GM12872 (cell line): ENCODE results near the gene DAB2IP.

ENCODE experiments used
- TF ChIP-seq, protein P1 (sequence below): IDR thresholded peaks from 3 replicates; pipeline ENCODE4 v1.5.1; 2011; ENCODE audit warnings: low read depth, mild to moderate bottlenecking, low read length, moderate library complexity; ENCODE audit not compliant: insufficient read depth

The DAB2IP gene

DNA sequence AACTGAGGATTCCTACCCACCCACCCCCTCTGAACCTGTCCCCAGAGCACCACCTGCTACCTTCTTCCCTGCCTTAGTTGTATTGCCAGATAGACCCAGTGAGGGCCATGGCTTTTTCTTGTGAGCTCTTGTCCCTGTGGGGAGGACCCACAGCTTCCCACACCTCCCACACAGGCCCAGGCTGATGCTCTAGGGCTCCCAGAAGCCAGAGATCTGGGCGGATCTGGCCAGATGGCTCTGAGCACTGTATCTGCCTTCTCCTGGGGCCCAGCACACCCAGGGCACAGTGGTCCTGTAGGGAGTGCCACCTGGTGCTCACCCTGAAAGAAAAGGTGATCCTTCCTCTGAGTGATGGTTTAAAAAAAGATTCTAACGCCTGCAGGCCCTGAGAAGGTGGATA, 131.7 kb downstream of the DAB2IP start:
- TF ChIP-seq, protein P1, sequence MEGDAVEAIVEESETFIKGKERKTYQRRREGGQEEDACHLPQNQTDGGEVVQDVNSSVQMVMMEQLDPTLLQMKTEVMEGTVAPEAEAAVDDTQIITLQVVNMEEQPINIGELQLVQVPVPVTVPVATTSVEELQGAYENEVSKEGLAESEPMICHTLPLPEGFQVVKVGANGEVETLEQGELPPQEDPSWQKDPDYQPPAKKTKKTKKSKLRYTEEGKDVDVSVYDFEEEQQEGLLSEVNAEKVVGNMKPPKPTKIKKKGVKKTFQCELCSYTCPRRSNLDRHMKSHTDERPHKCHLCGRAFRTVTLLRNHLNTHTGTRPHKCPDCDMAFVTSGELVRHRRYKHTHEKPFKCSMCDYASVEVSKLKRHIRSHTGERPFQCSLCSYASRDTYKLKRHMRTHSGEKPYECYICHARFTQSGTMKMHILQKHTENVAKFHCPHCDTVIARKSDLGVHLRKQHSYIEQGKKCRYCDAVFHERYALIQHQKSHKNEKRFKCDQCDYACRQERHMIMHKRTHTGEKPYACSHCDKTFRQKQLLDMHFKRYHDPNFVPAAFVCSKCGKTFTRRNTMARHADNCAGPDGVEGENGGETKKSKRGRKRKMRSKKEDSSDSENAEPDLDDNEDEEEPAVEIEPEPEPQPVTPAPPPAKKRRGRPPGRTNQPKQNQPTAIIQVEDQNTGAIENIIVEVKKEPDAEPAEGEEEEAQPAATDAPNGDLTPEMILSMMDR, result no peak

DNA sequence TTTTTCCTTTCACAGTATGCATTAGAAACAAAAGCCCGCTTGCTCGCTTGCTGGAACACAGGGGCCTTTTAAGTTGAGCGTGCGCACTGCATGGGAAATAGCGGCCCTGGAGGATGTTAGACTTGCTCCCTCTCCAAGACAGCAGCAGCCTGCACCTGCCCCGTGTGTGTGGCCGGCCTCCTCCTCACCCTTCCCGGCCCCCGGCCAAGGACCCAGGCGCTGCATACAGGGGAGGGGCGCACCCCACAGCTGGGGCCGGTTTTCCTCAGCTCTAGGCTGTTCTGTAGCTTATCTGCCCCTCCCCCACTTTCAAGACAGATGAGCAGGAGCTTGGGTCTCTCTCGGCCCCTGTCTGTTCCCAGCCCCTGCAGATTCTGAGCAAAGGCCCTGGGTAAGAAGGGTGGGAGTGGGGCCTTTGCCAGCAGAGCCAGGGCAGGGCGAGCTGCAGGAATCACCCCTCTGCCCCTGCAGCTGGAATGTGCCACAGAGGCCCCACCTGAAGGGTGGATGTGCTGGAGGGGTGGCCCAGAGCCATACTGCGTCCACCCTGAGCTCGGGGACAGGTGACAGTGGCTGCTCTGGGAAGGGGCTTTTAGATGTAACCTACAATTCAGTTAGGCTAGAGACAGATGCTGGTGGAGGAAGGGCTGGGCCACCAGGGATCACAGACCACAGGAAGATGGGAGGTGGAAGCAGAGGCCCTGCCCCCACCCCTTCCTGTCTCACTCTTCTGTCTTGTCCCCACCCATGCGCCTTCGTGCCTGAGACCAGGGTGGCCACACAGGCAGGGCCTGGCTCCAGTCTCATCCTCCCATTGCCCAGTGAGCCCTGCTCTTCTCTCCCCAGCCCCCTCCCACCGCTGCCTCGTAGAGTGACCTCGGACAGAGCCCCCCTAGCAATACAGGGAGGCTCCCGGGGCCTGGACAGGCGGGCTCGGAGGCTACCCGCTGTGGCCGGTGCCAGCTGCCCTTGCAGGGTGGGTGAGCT, 132.4 kb downstream of the DAB2IP start:
- TF ChIP-seq, protein P1, result no peak

DNA sequence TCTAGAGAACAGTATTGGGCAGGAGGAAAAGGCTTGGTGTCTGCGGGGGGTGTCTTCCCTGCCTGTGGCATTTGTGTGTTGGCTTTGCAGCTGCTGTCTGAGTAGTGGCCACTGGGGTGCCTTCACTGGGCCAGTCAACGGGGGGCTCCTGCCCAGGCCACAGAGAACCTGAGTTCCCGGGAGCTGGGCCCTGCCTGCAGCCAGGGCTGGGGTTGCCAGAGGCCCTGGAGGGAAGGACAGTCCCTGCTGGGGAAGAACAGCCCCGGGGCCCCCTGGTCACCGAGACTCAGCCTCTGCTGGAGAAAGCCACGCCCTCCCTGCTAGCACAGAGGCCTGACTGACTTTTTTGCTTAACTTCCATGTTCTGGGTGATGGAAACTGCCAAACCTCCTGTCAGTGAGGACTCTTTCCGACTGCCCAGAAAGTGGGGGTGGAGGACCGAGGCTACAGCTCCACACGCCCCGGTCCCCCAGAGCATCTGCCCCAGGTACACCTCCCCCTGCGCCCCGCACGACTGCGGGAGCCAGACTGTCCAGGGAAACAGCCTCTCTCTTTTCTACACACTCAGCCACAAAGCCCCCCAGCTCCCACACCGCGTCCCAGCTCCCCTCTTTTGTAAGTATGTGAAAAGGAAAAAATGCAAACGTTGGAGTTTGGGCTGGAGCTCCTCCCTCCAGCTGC, 133.4 kb downstream of the DAB2IP start:
- TF ChIP-seq, protein P1, result no peak

DNA sequence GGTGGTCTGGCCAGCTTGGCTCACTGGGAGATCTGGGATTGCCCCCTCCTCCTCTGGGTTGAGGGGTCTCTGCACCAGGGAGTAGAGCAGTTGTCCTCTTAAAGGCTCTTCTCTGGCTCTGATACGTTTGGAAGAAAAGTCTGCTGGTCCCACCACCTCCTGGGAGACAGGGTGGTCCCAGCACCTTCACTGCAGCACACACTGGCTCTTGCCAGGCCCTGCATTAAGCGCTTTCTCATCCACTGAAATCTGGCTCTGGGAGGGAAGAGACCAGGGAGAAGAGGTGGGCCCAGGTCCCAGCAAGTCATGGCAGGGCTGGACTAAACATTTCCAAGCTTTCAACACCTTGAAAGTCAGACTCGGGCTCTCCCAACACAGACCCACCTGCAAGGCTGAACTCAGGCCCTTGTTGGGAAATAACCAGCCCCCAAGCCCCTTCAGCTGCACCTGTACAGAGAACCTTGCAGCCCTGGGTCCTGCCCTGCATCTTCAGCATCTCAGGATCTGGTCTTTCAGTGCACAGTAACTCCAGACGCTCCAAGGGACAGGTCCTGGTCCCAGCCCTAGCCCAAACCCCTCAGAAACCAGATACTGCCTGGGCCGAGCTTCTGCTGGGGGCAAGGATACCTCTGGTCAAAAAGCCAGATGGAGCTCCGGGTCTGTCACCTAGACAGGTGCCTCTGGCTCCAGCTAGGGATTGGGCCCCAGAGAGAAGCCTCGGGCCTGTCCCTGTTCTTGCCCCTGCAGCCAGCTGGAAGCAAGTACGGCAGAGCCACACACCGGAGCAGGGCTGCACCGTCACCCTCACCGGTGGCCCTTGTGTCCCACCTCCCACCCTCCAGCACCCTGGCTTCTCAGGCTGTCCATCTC, 134.5 kb downstream of the DAB2IP start:
- TF ChIP-seq, protein P1, result no peak

DNA sequence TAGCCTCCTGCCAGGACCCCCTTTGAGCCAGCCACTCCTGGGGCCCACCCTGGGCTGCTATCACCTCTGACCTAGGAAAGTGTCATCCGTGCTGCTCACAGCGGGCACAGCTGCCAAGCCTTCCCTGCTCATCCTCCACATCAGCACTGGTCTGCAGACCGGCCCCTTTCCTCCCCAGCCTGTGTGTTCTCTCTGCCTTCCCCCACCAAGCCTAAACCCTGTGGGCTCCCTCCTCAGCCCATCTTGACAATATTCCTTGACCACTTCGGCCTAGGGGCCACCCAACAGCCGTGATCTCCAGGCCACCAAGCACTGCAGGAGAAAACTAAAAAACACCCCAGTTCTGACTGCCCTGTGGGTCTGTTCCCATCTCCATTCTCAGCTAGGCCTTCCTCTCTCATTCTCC, 135.1 kb downstream of the DAB2IP start:
- TF ChIP-seq, protein P1, result no peak

DNA sequence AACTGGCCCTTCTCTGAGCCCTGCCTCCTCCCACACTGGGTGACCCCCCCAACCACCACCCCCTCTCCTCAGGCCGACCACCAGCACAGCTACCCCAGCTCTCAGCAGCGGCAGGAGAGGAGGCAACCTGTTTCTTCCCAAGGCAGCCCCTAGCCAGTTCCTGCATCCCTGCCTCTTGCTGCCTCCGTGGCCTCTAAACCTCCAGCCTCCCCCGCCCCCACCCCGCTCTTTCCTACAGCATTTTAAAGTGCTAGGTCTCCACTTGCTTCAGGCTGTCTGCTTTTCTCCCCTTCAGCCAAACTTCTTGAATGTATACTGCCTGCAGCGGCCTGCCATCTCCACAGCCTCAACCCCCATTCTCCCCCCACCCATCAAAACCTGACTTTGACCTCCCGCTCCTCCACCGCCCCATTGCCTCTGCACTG, 135.6 kb downstream of the DAB2IP start:
- TF ChIP-seq, protein P1, result no peak
